Prostate gland (tissue), 2 donors: Measurements from ENCODE around the gene AKAP13.

Experiments used
- POLR2A ChIP-seq: fragments of 450-650 bp; IDR thresholded peaks from one replicate; pipeline ENCODE4 v1.6.1; 2016; ENCODE audit warnings: antibody characterized with exemption, mild to moderate bottlenecking
- TF ChIP-seq, protein P1 (sequence below), 4 experiments: fragments of 200-600 bp in 2 of 4; fragments of 450-650 bp in 2 of 4; sonication (generic) in 2 of 4; IDR thresholded peaks; 1 replicate in 3 of 4; 2 replicates in 1 of 4; pipeline ENCODE4 v1.5.1; 2016 to 2019; ENCODE audit warnings: antibody characterized with exemption in 4 of 4, mild to moderate bottlenecking in 2 of 4, moderate library complexity in 2 of 4

- TF ChIP-seq, protein P1, sequence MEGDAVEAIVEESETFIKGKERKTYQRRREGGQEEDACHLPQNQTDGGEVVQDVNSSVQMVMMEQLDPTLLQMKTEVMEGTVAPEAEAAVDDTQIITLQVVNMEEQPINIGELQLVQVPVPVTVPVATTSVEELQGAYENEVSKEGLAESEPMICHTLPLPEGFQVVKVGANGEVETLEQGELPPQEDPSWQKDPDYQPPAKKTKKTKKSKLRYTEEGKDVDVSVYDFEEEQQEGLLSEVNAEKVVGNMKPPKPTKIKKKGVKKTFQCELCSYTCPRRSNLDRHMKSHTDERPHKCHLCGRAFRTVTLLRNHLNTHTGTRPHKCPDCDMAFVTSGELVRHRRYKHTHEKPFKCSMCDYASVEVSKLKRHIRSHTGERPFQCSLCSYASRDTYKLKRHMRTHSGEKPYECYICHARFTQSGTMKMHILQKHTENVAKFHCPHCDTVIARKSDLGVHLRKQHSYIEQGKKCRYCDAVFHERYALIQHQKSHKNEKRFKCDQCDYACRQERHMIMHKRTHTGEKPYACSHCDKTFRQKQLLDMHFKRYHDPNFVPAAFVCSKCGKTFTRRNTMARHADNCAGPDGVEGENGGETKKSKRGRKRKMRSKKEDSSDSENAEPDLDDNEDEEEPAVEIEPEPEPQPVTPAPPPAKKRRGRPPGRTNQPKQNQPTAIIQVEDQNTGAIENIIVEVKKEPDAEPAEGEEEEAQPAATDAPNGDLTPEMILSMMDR (IDR thresholded peaks at IDR 0.05), result no peak
- no peak for TF ChIP-seq POLR2A
These were observed 47.1 kb downstream of the AKAP13 start for GRCh38 chr15:85427286-85428028.
